ENCODE data around the gene GAD1. TPM values are rescaled to one million over a fixed set of nuclear protein-coding genes. Genes with fewer than 3 reads are reported as not detected.
A peak's percentile ranks its signal among the peaks of the same experiment; 100 is the strongest.

Gene GAD1
- total RNA-seq, 2 donors from 2014 or later: 0.31 TPM; not detected in 1

- intact Hi-C loops (cut with DNase I, micrococcal nuclease): no loop called here
- DNase-seq (no peak), ATAC-seq (no peak)
Observed at GRCh38 chr2:170829036-170829435, 12.3 kb downstream of the GAD1 start.

DNA sequence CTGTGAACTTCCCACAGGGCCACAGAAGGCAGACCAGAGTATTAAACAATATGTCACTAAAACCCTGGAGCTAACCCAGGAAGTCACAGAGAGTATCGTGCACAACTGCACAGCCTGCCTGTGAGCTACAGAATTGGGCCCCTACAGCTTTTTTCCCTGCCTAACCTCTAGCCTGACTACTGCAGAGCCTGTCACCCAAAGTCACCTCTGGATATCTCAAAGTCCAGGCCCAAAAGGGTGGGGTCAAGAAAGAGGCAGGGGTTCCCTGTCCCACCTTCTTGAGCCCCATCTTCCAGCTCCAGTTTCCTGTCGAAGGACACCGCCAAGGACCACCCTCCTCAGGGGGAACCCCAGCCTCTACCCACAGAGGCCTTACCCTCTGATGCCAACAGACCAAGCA lies 13.5 kb downstream of the GAD1 start:
- no peak for ATAC-seq
- intact Hi-C loops (cut with DNase I, micrococcal nuclease): no loop called here
- no peak for DNase-seq

GRCh38 chr2:170831115-170831514 lies 14.4 kb downstream of the GAD1 start:
- ATAC-seq (no peak), DNase-seq (no peak)
- intact Hi-C loops (cut with DNase I, micrococcal nuclease): no loop called here

- ATAC-seq (no peak), DNase-seq (no peak)
- intact Hi-C loops (cut with DNase I, micrococcal nuclease): no loop called here
Observed at GRCh38 chr2:170836027-170836426, 19.3 kb downstream of the GAD1 start.

- ATAC-seq: no peak
Observed at GRCh38 chr2:170840717-170841210, 24.1 kb downstream of the GAD1 start.

GRCh38 chr2:170842785-170843184 lies 26.1 kb downstream of the GAD1 start:
- intact Hi-C loops (cut with DNase I, micrococcal nuclease): no loop called here
- DNase-seq (no peak), ATAC-seq (no peak)

More at GRCh38 chr2:170840717-170841210, 24.1 kb downstream of the GAD1 start:
- intact Hi-C loops (cut with DNase I, micrococcal nuclease): no loop called here
- no peak for DNase-seq

DNA sequence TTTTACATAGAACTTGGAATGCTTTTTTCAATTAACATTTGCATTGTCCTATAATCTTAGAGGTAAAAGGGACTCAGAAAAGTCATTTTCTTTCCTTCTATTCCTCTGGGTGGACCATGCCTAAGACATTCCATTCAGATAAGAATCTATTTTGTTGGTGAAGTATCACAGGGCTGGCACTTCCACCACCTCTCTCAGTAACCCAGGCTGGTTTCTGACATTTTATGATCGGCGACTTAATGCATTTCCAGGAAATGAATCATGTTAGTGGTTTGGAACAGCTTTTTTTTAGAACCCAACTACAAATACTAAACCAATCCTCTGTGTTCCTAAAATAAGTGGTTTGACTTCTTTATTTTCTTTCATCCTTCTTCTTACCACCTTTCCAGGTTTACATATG lies 27.0 kb downstream of the GAD1 start:
- no peak for ATAC-seq

DNA sequence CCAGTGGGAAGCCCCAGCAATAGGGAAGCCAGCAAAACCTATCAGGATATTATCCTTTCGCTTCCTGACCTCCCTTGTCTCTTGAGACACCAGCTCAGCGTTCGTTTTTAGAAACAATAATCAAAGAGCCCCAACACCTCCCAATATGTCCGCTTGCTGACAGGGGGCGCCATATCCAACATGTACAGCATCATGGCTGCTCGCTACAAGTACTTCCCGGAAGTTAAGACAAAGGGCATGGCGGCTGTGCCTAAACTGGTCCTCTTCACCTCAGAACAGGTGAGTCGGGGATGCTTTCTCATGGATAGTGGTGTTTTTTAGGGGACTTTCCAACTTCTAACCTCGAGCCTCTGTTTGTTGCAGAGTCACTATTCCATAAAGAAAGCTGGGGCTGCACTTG lies 28.7 kb downstream of the GAD1 start:
- DNase-seq (no peak), ATAC-seq (no peak)
- intact Hi-C loops (cut with DNase I, micrococcal nuclease): no loop called here

More for the DNA sequence above, 27.0 kb downstream of the GAD1 start:
- no peak for DNase-seq
- intact Hi-C loops (cut with DNase I, micrococcal nuclease): no loop called here

GRCh38 chr2:170846314-170846713 lies 29.6 kb downstream of the GAD1 start:
- intact Hi-C loops (cut with DNase I, micrococcal nuclease): no loop called here
- DNase-seq (no peak), ATAC-seq (no peak)

GRCh38 chr2:170847716-170848115 lies 31.0 kb downstream of the GAD1 start:
- DNase-seq (no peak), ATAC-seq (no peak)
- intact Hi-C loops (cut with DNase I, micrococcal nuclease): no loop called here

DNA sequence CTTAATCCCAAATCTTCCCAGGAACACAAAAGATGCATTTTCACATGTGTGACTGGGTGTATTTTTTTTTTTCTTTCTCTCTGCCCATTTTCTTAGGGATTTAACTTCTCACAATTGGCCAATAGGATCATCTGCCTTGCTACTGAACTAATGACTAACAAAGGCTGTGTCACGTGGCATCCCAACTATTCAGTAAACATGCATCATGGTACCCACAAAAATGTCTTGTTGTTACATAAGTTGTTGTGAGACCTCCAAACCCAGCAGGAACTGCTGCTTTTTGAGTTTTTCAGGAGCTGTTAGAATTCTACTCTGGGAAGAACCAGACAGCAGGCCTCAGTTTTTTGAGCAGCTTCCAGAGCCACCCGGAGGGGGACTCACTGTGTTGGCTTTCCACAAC lies 31.9 kb downstream of the GAD1 start:
- DNase-seq: no peak
- ATAC-seq: no peak
- intact Hi-C loops (cut with DNase I, micrococcal nuclease): no loop called here

DNA sequence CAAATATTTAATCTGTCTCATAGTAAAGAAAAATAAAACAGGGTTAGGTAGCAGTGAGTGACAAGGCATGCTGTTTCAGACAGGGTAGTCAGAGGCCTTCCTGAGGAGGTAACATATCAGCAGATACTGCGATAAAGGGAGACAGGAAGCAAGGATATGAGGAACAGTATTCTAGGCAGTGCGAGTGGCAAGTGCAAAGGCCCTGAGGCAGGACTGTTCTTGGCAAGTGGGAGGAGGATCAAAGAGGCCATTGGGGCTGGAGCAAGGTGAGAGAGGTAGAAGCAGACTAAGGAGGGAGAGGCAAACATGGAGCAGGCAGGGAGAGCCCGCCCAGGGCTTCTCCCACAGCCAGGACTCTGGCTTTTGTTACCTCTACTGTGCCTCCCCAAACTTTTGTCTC lies 33.6 kb downstream of the GAD1 start:
- intact Hi-C loops (cut with DNase I, micrococcal nuclease): no loop called here
- no peak for ATAC-seq

GRCh38 chr2:170851635-170852034 lies 34.9 kb downstream of the GAD1 start:
- ATAC-seq (no peak), DNase-seq (no peak)
- intact Hi-C loops (cut with DNase I, micrococcal nuclease): no loop called here

More for the DNA sequence above, 33.6 kb downstream of the GAD1 start:
- DNase-seq: no peak

DNA sequence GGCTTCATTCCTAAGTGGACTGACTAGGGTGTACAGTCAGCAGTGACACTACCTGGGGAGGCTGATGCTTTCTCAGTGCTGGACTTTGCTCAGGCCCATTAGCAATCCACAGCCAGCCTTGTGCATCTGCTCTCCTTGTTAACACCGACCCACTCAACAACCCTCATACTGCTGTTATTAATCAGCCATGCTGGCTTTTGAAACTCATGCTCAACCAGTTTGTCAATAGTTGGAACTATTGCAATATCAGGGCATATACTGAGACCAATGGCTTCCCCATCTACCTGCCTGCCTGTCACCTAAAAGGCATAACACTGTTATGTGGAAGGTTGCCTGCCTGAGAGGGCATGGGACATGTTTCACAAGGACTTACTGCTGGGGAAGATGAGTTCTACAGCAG lies 39.4 kb downstream of the GAD1 start:
- DNase-seq (no peak), ATAC-seq (no peak)
- intact Hi-C loops (cut with DNase I, micrococcal nuclease): no loop called here

- DNase-seq (no peak), ATAC-seq (no peak)
- intact Hi-C loops (cut with DNase I, micrococcal nuclease): no loop called here
Observed at GRCh38 chr2:170862286-170862902, 45.7 kb downstream of the GAD1 start.

GRCh38 chr2:170863087-170863486 lies 46.4 kb downstream of the GAD1 start:
- intact Hi-C loops (cut with DNase I, micrococcal nuclease): no loop called here
- ATAC-seq: no peak
- no peak for DNase-seq

DNA sequence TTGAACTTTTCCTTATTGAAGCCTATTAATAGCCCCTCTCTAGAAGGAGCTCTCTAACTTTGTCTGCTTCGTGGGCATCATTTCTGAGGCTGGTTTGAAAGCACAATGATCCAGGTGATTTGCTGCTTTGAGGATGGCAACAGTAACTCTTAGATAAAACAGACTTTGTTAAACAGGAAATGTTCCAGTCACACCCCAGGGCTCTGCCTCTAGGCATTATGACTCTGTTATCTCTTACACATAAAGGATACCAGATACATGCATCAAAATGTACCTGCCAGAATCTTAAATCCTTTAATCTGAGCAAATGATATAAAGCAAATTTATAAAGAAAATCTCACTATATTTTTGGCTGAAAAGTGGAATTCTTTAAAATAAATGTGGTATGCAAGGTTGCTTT lies 52.3 kb downstream of the GAD1 start:
- intact Hi-C loops (cut with DNase I, micrococcal nuclease): no loop called here
- ATAC-seq: no peak
- no peak for DNase-seq

- DNase-seq (no peak), ATAC-seq (no peak)
- intact Hi-C loops (cut with DNase I, micrococcal nuclease): no loop called here
Observed at GRCh38 chr2:170869461-170869860, 52.8 kb downstream of the GAD1 start.

GRCh38 chr2:170873035-170873692 lies 56.5 kb downstream of the GAD1 start:
- ATAC-seq (peak; percentile 79), DNase-seq (peak; percentile 46 to 81)
- intact Hi-C loops (cut with DNase I, micrococcal nuclease): no loop called here

DNA sequence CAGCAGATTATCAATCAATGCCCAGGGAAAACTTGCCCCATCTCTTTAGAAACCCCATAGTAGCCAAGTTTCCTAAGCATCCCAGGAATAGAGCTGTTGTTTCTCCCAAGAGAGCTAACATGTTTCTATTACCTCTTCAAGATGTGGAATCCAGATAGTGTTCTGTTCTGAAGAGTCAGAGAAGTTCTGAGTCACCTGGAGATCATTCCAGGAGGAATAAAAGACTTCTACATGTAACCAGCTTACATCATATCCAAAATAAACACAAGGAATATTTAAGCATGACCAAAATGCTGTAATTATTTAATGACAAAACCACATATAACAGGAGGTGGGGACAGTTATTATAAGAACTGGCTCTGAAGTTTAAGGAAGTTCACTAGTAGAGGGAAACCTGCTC lies 61.4 kb downstream of the GAD1 start:
- intact Hi-C loops (cut with DNase I, micrococcal nuclease): no loop called here
- DNase-seq: no peak
- no peak for ATAC-seq

GRCh38 chr2:170878505-170878904 lies 61.8 kb downstream of the GAD1 start:
- no peak for ATAC-seq
- intact Hi-C loops (cut with DNase I, micrococcal nuclease): no loop called here
- DNase-seq: no peak

Data from left colon (tissue), 2 donors.